HFFc6 (cell line): Measurements from ENCODE around the gene TMEM175. TPM values are rescaled to one million over a fixed set of nuclear protein-coding genes. Genes with fewer than 3 reads are reported as not detected.

Experiments
- DNase-seq: peaks from one replicate; pipeline ENCODE4 v3.0.0-alpha.2; 2018
- H3K27ac Mint-ChIP-seq: 2 replicates; pipeline ENCODE4 v1.8.0; 2020; ENCODE audit warnings: mild to moderate bottlenecking, mixed read lengths
- H3K27me3 Mint-ChIP-seq: 2 replicates; pipeline ENCODE4 v1.8.0; 2021; ENCODE audit warnings: mild to moderate bottlenecking, moderate library complexity, mixed read lengths; ENCODE audit not compliant: insufficient read depth
- H3K36me3 Mint-ChIP-seq: 2 replicates; pipeline ENCODE4 v1.8.0; 2021; ENCODE audit warnings: low read depth, mixed read lengths
- H3K4me1 Mint-ChIP-seq: 2 replicates; pipeline ENCODE4 v1.8.0; 2020; ENCODE audit warnings: low read depth, mixed read lengths
- H3K4me3 Mint-ChIP-seq: 2 replicates; pipeline ENCODE4 v1.8.0; 2020; ENCODE audit warnings: mild to moderate bottlenecking, moderate library complexity, mixed read lengths
- H3K9me3 Mint-ChIP-seq: 2 replicates; pipeline ENCODE4 v1.8.0; 2020; ENCODE audit warnings: mild to moderate bottlenecking, mixed read lengths
- total RNA-seq, 6 experiments: library from RNA; stranded (reverse); fragmentation: NEBNext Ultra II Directional; extraction: Animal tissue kit (Norgen Biotek cat#: 25700); gene quantifications; 2 replicates in 1 of 6; 3 replicates in 5 of 6; pipeline ENCODE4 v1.2.3, GENCODE V29; 2021
- TF ChIP-seq, protein P1 (sequence below): fragments of 200-600 bp; sonication (generic); IDR thresholded peaks from 2 replicates; pipeline ENCODE4 v1.5.0; 2021; ENCODE audit warnings: antibody characterized with exemption, mild to moderate bottlenecking

Gene TMEM175
- total RNA-seq, 6 experiments from 2014 or later: 27.8 to 41.8 (median 34.1) TPM

DNA sequence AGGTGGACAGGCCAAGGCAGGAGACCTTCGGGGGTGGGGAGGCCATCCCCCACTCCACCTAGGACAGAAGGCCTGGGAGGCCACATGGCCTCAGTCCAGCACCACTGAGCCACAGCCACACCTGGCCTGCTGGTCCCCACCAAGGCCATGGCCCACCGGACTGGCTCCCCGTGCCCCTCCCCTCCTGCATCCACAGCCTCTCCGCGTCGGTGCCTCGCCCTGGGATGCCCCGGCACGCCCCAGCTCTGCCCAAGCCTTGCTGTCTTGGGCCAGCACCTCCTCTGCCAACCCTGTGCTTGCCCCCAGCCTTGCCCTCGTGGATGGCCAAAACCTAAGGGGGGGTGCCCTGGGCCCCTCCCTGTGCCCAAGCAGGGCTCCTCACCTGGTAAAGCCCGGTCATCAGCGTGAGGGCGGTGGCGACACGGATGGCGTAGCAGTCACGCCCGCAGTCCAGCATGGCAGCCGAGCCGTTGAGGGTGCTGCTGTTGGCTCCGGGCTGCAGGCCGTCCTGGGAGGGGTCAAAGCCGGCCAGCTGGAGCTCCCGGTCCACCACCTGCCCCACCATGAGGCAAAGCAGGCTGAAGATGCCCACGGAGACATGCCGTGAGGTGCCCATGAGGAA lies 58.6 kb downstream of the TMEM175 start:
- DNase-seq: no peak
- H3K27me3 Mint-ChIP-seq: no peaks in the 10 kb centered on the region; the same call in 1 of the 2 replicates
- no peaks in the 10 kb centered on the region for H3K9me3 Mint-ChIP-seq
- H3K4me3 Mint-ChIP-seq: no peak overlapping the region
- H3K4me1 Mint-ChIP-seq: peaks cover 13% of the 10 kb centered on the region
- TF ChIP-seq, protein P1, sequence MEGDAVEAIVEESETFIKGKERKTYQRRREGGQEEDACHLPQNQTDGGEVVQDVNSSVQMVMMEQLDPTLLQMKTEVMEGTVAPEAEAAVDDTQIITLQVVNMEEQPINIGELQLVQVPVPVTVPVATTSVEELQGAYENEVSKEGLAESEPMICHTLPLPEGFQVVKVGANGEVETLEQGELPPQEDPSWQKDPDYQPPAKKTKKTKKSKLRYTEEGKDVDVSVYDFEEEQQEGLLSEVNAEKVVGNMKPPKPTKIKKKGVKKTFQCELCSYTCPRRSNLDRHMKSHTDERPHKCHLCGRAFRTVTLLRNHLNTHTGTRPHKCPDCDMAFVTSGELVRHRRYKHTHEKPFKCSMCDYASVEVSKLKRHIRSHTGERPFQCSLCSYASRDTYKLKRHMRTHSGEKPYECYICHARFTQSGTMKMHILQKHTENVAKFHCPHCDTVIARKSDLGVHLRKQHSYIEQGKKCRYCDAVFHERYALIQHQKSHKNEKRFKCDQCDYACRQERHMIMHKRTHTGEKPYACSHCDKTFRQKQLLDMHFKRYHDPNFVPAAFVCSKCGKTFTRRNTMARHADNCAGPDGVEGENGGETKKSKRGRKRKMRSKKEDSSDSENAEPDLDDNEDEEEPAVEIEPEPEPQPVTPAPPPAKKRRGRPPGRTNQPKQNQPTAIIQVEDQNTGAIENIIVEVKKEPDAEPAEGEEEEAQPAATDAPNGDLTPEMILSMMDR: no peak
- no peak overlapping the region for H3K27ac Mint-ChIP-seq
- H3K36me3 Mint-ChIP-seq: no peaks in the 10 kb centered on the region

DNA sequence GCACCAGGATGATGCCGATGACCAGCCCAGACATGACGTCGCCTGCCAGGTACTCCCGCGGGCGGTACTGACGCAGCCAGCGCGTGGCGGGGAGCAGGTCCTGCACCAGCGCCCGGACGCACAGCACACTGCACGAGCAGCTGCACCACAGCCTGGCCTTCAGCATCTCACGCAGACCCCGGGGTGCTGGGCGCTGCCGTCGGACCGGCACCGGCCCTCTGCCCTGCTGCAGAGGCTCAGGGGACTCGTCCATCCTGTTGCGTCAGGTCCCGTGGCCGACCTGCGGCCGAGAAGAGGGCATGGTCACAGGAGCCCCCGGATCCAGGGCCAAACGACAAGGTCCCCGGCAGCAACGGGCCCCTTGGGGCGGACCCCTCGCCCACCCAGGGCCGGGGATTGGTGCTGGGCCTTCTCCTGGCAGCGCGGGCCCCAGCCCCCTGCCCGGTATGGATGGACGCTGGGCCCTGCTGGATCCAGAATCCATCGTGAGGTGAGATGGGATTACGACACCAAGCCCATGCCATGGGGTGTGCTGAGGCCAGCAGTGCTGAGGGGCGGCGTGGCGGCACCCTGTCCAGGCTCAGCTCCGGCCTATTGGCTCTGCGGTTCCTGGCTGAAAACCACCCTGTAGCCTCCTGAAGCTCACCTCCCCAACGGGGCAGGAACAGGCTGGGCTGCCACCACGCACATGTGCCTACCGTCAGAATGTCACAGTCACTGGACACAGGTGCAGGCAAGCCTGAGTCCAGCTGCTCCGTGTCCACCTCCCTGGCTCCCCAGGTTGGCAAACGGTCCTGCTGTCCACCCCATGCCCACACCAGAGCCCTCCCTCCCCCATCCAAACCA lies 59.4 kb downstream of the TMEM175 start:
- Mint-ChIP-seq H3K27ac (no peak overlapping the region), H3K27me3 (no peaks in the 10 kb centered on the region; the same call in 1 of the 2 replicates), H3K9me3 (no peaks in the 10 kb centered on the region), H3K4me3 (no peak overlapping the region), H3K36me3 (no peaks in the 10 kb centered on the region), H3K4me1 (peaks cover 6% of the 10 kb centered on the region; the same call in 1 of the 2 replicates)
- TF ChIP-seq, protein P1: no peak
- no peak for DNase-seq

- TF ChIP-seq, protein P1: no peak
- no peaks in the 10 kb centered on the region for H3K9me3 Mint-ChIP-seq
- H3K4me1 Mint-ChIP-seq: peaks cover 6% of the 10 kb centered on the region; the same call in 1 of the 2 replicates
- H3K4me3 Mint-ChIP-seq: no peak overlapping the region
- no peak for DNase-seq
- H3K27ac Mint-ChIP-seq: no peak overlapping the region
- H3K27me3 Mint-ChIP-seq: no peaks in the 10 kb centered on the region; the same call in 1 of the 2 replicates
- H3K36me3 Mint-ChIP-seq: no peaks in the 10 kb centered on the region
These were observed 60.2 kb downstream of the TMEM175 start for GRCh38 chr4:992297-993110.

GRCh38 chr4:993111-994029 lies 61.1 kb downstream of the TMEM175 start, which contains the start of gene SLC26A1:
Gene SLC26A1 (minus strand): TSS chr4:993404. CDS start chr4:991703, 1,701 bp downstream.
- peaks cover 6% of the 10 kb centered on the region for H3K27me3 Mint-ChIP-seq
- no peak within 1 kb of the TSS for H3K4me3 Mint-ChIP-seq
- H3K4me1 Mint-ChIP-seq: peaks cover 2% of the 10 kb centered on the region; the same call in 1 of the 2 replicates
- TF ChIP-seq, protein P1: no peak
- H3K9me3 Mint-ChIP-seq: no peaks in the 10 kb centered on the region
- DNase-seq: no peak
- no peak within 1 kb of the TSS for H3K27ac Mint-ChIP-seq
- H3K36me3 Mint-ChIP-seq: no peaks in the 10 kb centered on the region
